Measurements from ENCODE around the gene DIRAS2. TPM values are rescaled to one million over a fixed set of nuclear protein-coding genes. Genes with fewer than 3 reads are reported as not detected.

DIRAS2 gene
- total and polyA plus RNA-seq, 2 of the 13 experiments (the other 11 are each of a cell fraction or from before 2014, with no cell fraction given): not detected

GRCh38 chr9:90578126-90578815 lies 64.4 kb downstream of the DIRAS2 start (continued):
- TF ChIP-seq, protein P1, sequence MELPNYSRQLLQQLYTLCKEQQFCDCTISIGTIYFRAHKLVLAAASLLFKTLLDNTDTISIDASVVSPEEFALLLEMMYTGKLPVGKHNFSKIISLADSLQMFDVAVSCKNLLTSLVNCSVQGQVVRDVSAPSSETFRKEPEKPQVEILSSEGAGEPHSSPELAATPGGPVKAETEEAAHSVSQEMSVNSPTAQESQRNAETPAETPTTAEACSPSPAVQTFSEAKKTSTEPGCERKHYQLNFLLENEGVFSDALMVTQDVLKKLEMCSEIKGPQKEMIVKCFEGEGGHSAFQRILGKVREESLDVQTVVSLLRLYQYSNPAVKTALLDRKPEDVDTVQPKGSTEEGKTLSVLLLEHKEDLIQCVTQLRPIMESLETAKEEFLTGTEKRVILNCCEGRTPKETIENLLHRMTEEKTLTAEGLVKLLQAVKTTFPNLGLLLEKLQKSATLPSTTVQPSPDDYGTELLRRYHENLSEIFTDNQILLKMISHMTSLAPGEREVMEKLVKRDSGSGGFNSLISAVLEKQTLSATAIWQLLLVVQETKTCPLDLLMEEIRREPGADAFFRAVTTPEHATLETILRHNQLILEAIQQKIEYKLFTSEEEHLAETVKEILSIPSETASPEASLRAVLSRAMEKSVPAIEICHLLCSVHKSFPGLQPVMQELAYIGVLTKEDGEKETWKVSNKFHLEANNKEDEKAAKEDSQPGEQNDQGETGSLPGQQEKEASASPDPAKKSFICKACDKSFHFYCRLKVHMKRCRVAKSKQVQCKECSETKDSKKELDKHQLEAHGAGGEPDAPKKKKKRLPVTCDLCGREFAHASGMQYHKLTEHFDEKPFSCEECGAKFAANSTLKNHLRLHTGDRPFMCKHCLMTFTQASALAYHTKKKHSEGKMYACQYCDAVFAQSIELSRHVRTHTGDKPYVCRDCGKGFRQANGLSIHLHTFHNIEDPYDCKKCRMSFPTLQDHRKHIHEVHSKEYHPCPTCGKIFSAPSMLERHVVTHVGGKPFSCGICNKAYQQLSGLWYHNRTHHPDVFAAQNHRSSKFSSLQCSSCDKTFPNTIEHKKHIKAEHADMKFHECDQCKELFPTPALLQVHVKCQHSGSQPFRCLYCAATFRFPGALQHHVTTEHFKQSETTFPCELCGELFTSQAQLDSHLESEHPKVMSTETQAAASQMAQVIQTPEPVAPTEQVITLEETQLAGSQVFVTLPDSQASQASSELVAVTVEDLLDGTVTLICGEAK (IDR thresholded peaks at IDR 0.05): no peak
- TF ChIP-seq, protein P1 (CRISPR knock-in tag; IDR thresholded peaks at IDR 0.05): no peak

- BruUV-seq (replicated peaks): no TSS peak
- Histone ChIP-seq H3K27me3 (ENCODE audit: control insufficient read depth in 1 of 2, insufficient read depth in 2 of 2, low read length in 2 of 2) (peaks cover 0 to 4% of the 10 kb centered on the region in 2 experiments; a peak in 1 of 5 replicates), H3K36me3 (replicated peaks in 1 of 2; ENCODE audit: control insufficient read depth in 1 of 2, insufficient read depth in 2 of 2, low read length in 2 of 2) (no peaks in the 10 kb centered on the region), H3K4me1 (ENCODE audit: insufficient read depth, low read length) (no peaks in the 10 kb centered on the region), H3K4me3 (replicated peaks in 1 of 3; ENCODE audit: insufficient read depth in 1 of 3, low read depth in 2 of 3, low read length in 3 of 3) (no peak overlapping the region), H3K9me3 (ENCODE audit: low read length) (no peaks in the 10 kb centered on the region), H4K20me1 (ENCODE audit: insufficient read depth, low read length) (no peaks in the 10 kb centered on the region), H2AFZ (ENCODE audit: low read length) (no peak overlapping the region), H3K27ac (ENCODE audit: extremely low read length, insufficient read depth, low read length) (no peak overlapping the region), H3K4me2 (ENCODE audit: low read depth, low read length) (no peak overlapping the region), H3K79me2 (ENCODE audit: insufficient read depth, low read length) (no peaks in the 10 kb centered on the region), H3K9ac (ENCODE audit: insufficient read depth, low read depth, low read length) (no peak overlapping the region)
- ATAC-seq (no peak), DNase-seq (ENCODE audit: low spot score) (no peak), FAIRE-seq (no peak)
- 4% methylated on average over 1 of the region's 1 CpG for WGBS (ENCODE audit: low lambda C conversion rate)
- intact Hi-C loops (cut with micrococcal nuclease; ENCODE audit: unreplicated experiment): no loop called here
- ChIA-PET POLR2A (no interaction called here), CTCF (ENCODE audit: low intra/inter-chr PET ratio, low total read pairs) (no interaction called here)
- in situ Hi-C loops (cut with HindIII; ENCODE audit: extremely low pct_ligation_motif_present, low pct_unique_long_range_greater_than_20kb): no loop called here
- TF ChIP-seq ZBTB3 (CRISPR knock-in tag; IDR thresholded peaks at IDR 0.05; ENCODE audit: borderline replicate concordance, low read depth) (no peak), SRSF4 (IDR thresholded peaks at IDR 0.05; ENCODE audit: low read depth, low read length, poor library complexity, severe bottlenecking) (no peak), FOXP4 (CRISPR knock-in tag; IDR thresholded peaks at IDR 0.05) (no peak), TFAP4 (IDR thresholded peaks at IDR 0.05; ENCODE audit: borderline replicate concordance, low read depth) (no peak), MAFF (IDR thresholded peaks at IDR 0.05; ENCODE audit: low read depth, low read length) (no peak), WIZ (CRISPR knock-in tag; IDR thresholded peaks at IDR 0.05) (no peak), GLI4 (CRISPR knock-in tag; IDR thresholded peaks at IDR 0.05; ENCODE audit: borderline replicate concordance) (no peak)
Measured at GRCh38 chr9:90569511-90569910, 73.1 kb downstream of the DIRAS2 start.
